Measurements from ENCODE around the gene NT5C2.

Gene NT5C2

GRCh38 chr10:103154521-103155299, 38.4 kb downstream of the NT5C2 start:
- no peak overlapping the region for H3K4me3 ChIP-seq (ENCODE audit: low read depth, low read length)
- TF ChIP-seq CTCF (IDR thresholded peaks at IDR 0.05; ENCODE audit: low read depth, low read length) (no peak), POLR2A (IDR thresholded peaks at IDR 0.05; ENCODE audit: extremely low read depth, insufficient read length) (no peak), MYC (IDR thresholded peaks at IDR 0.05; ENCODE audit: low read depth, low read length) (no peak), MAX (IDR thresholded peaks at IDR 0.05; ENCODE audit: low read depth, low read length) (no peak)
- DNase-seq (ENCODE audit: low read depth) = no peak

GRCh38 chr10:103153302-103154197, 39.5 kb downstream of the NT5C2 start:
- H3K4me3 ChIP-seq (ENCODE audit: low read depth, low read length) = no peak overlapping the region
- DNase-seq (ENCODE audit: low read depth) = no peak
- TF ChIP-seq MYC (IDR thresholded peaks at IDR 0.05; ENCODE audit: low read depth, low read length) = no peak
- TF ChIP-seq POLR2A (IDR thresholded peaks at IDR 0.05; ENCODE audit: extremely low read depth, insufficient read length) = no peak
- TF ChIP-seq CTCF (IDR thresholded peaks at IDR 0.05; ENCODE audit: low read depth, low read length) = no peak
- no peak for TF ChIP-seq MAX (IDR thresholded peaks at IDR 0.05; ENCODE audit: low read depth, low read length)

GRCh38 chr10:103149991-103150622, 43.0 kb downstream of the NT5C2 start:
- TF ChIP-seq POLR2A (IDR thresholded peaks at IDR 0.05; ENCODE audit: extremely low read depth, insufficient read length) (no peak), MYC (IDR thresholded peaks at IDR 0.05; ENCODE audit: low read depth, low read length) (no peak), MAX (IDR thresholded peaks at IDR 0.05; ENCODE audit: low read depth, low read length) (no peak), CTCF (IDR thresholded peaks at IDR 0.05; ENCODE audit: low read depth, low read length) (no peak)
- H3K4me3 ChIP-seq (ENCODE audit: low read depth, low read length) = no peak overlapping the region
- DNase-seq (ENCODE audit: low read depth) = no peak

- TF ChIP-seq MAX (IDR thresholded peaks at IDR 0.05; ENCODE audit: low read depth, low read length) (no peak), CTCF (IDR thresholded peaks at IDR 0.05; ENCODE audit: low read depth, low read length) (no peak)
- H3K4me3 ChIP-seq (ENCODE audit: low read depth, low read length) = no peak overlapping the region
- DNase-seq (ENCODE audit: low read depth) = peak; percentile 67
Measured at GRCh38 chr10:103147645-103148044, 45.4 kb downstream of the NT5C2 start.

GRCh38 chr10:103145860-103146466, 47.1 kb downstream of the NT5C2 start:
- DNase-seq (ENCODE audit: low read depth) = peak; percentile 35
- no peak overlapping the region for H3K4me3 ChIP-seq (ENCODE audit: low read depth, low read length)
- TF ChIP-seq MYC (IDR thresholded peaks at IDR 0.05; ENCODE audit: low read depth, low read length) = no peak
- no peak for TF ChIP-seq POLR2A (IDR thresholded peaks at IDR 0.05; ENCODE audit: extremely low read depth, insufficient read length)
- TF ChIP-seq CTCF (IDR thresholded peaks at IDR 0.05; ENCODE audit: low read depth, low read length) = no peak
- TF ChIP-seq MAX (IDR thresholded peaks at IDR 0.05; ENCODE audit: low read depth, low read length) = no peak

Data from NB4 (cell line).